HepG2 (cell line): ENCODE measurements around the gene EMP2. TPM values are rescaled to one million over a fixed set of nuclear protein-coding genes. Genes with fewer than 3 reads are reported as not detected.

ENCODE experiments used
- ATAC-seq: fragments of 200-7000 bp; cut with Tn5 transposase; 3 replicates; pipeline ENCODE4 v1.9.1; 2020; ENCODE audit warnings: mild to moderate bottlenecking, moderate library complexity
- BruUV-seq: library from RNA; stranded (reverse); fragments of 400-500 nt; replicated peaks from 2 replicates; lab custom pipeline; 2021; lab: Mats Ljungman, UMichigan
- CTCF ChIA-PET: fragments of 300-600 bp; formaldehyde crosslinking; extraction: SDS; loops from one replicate; lab custom pipeline; 2021; ENCODE audit warnings: low total read pairs, inconsistent platforms, low intra/inter-chr PET ratio; lab: Yijun Ruan, JAX
- POLR2A ChIA-PET: fragments of 350-600 bp; sonication (Branson Sonifier 250); formaldehyde crosslinking; loops from one replicate; lab custom pipeline; 2020; ENCODE audit warnings: antibody characterized with exemption, inconsistent platforms; lab: Yijun Ruan, JAX
- DNase-seq: peaks from one replicate; pipeline ENCODE4 v3.0.0-alpha.2; 2015; ENCODE audit warnings: low spot score
- FAIRE-seq: peaks from 3 replicates; lab custom pipeline; 2011; peaks lifted over from hg19 to GRCh38; lab: Jason Lieb, UNC
- H2AFZ ChIP-seq: one replicate; pipeline ENCODE4 v1.6.1; 2011; ENCODE audit warnings: low read length, inconsistent platforms
- H3K27ac ChIP-seq: fragments of 300-600 bp; 3 replicates; pipeline ENCODE4 v1.8.0; 2011; ENCODE audit warnings: mixed run types, mild to moderate bottlenecking, mixed read lengths, low read length, inconsistent platforms; ENCODE audit not compliant: insufficient read depth; ENCODE audit errors: extremely low read length
- H3K27me3 ChIP-seq, 2 experiments: fragments of 200-600 bp in 1 of 2; 2 replicates in 1 of 2; 3 replicates in 1 of 2; pipeline versions ENCODE4 v1.6.0 to v1.8.0; 2011; ENCODE audit warnings: low read length in 2 of 2, mild to moderate bottlenecking in 2 of 2, moderate library complexity in 2 of 2, inconsistent platforms in 1 of 2; ENCODE audit not compliant: insufficient read depth in 2 of 2, control insufficient read depth in 1 of 2
- H3K36me3 ChIP-seq, 2 experiments: fragments of 200-600 bp in 1 of 2; replicated peaks in 1 of 2; 2 replicates in 1 of 2; 3 replicates in 1 of 2; pipeline versions ENCODE4 v1.5.1 to v1.8.0; 2011; ENCODE audit warnings: low read length in 2 of 2, inconsistent platforms in 1 of 2; ENCODE audit not compliant: insufficient read depth in 2 of 2, control insufficient read depth in 1 of 2
- H3K4me1 ChIP-seq: 2 replicates; pipeline ENCODE4 v1.5.1; 2012; ENCODE audit warnings: low read length, inconsistent platforms; ENCODE audit not compliant: insufficient read depth
- H3K4me2 ChIP-seq: 2 replicates; pipeline ENCODE4 v1.6.0; 2011; ENCODE audit warnings: low read depth, low read length, inconsistent platforms
- H3K4me3 ChIP-seq, 3 experiments: fragments of 200-600 bp in 1 of 3; sonication (generic), shearing (Covaris generic) in 1 of 3; replicated peaks in 1 of 3; 2 replicates each; pipeline ENCODE4 v1.5.1; 2011 to 2016; ENCODE audit warnings: low read length in 3 of 3, inconsistent platforms in 2 of 3, low read depth in 2 of 3, mild to moderate bottlenecking in 2 of 3, control low read depth in 1 of 3, mixed read lengths in 1 of 3; ENCODE audit not compliant: insufficient read depth in 1 of 3
- H3K79me2 ChIP-seq: one replicate; pipeline ENCODE4 v1.6.1; 2011; ENCODE audit warnings: low read length, inconsistent platforms; ENCODE audit not compliant: insufficient read depth
- H3K9ac ChIP-seq: 2 replicates; pipeline ENCODE4 v1.6.0; 2011; ENCODE audit warnings: mild to moderate bottlenecking, low read depth, low read length, inconsistent platforms; ENCODE audit not compliant: insufficient read depth
- H3K9me3 ChIP-seq: 2 replicates; pipeline ENCODE4 v1.5.1; 2012; ENCODE audit warnings: mild to moderate bottlenecking, low read length
- H4K20me1 ChIP-seq: 2 replicates; pipeline ENCODE4 v1.6.0; 2011; ENCODE audit warnings: inconsistent platforms, mild to moderate bottlenecking, low read length, moderate library complexity; ENCODE audit not compliant: insufficient read depth
- FOXA1 ChIP-seq, 2 experiments: fragments of 450-650 bp in 1 of 2; sonication (generic) in 1 of 2; formaldehyde crosslinking in 1 of 2; IDR thresholded peaks; 2 replicates each; pipeline versions ENCODE4 v1.4.0 to v1.6.1; 2016 to 2020; ENCODE audit warnings: missing genetic modification reagents in 1 of 2
- NRL ChIP-seq: sonication (generic); formaldehyde crosslinking; IDR thresholded peaks from 2 replicates; pipeline ENCODE4 v1.5.0; 2020; ENCODE audit warnings: missing genetic modification reagents, mild to moderate bottlenecking, moderate library complexity, borderline replicate concordance
- ZNF407 ChIP-seq: sonication (generic); formaldehyde crosslinking; IDR thresholded peaks from one replicate; pipeline ENCODE4 v1.5.1; 2020; ENCODE audit warnings: mild to moderate bottlenecking, missing genetic modification reagents; ENCODE audit errors: not compliant biosample characterization
- ZNF75D ChIP-seq: sonication (generic); formaldehyde crosslinking; IDR thresholded peaks from 2 replicates; pipeline ENCODE4 v1.8.1; 2023; ENCODE audit warnings: missing genetic modification reagents, mild to moderate bottlenecking, borderline replicate concordance
- ZSCAN29 ChIP-seq: sonication (generic); formaldehyde crosslinking; conservative IDR thresholded peaks from 2 replicates; pipeline ENCODE4 v1.4.0; 2020; ENCODE audit warnings: mild to moderate bottlenecking, missing genetic modification reagents
- WGBS: methylation state at CpG from one replicate; pipeline ENCODE4 v1.1.6; 2017; ENCODE audit warnings: low lambda C conversion rate; 5-methylcytosine and 5-hydroxymethylcytosine counted together
- in situ Hi-C: cut with HindIII; loops from 2 replicates; pipeline ENCODE4 v1.10.0; 2017; ENCODE audit warnings: low pct_unique_long_range_greater_than_20kb; ENCODE audit not compliant: extremely low pct_ligation_motif_present
- intact Hi-C: fragments of 100-400 bp; cut with micrococcal nuclease; formaldehyde crosslinking; loops from one replicate; pipeline ENCODE4 v1.10.0; 2022; ENCODE audit not compliant: unreplicated experiment
- polyA plus RNA-seq, 8 experiments: library from polyadenylated mRNA; depleted of rRNA in 3 of 8; stranded (reverse) in 7 of 8; unstranded in 1 of 8; fragments of >200 nt; fragmentation: Illumina TruSeq in 4 of 8; extraction: Trizol in 4 of 8; gene quantifications; 2 replicates each; pipeline versions ENCODE4 v1.2.1 to v1.2.3, GENCODE V29; 2011 to 2016; ENCODE audit warnings: low read depth in 4 of 8, missing spikeins in 1 of 8, mixed read lengths in 1 of 8; ENCODE audit not compliant: insufficient read depth in 1 of 8
- total RNA-seq, 5 experiments: library from RNA; depleted of rRNA; stranded (reverse); fragments of >200 nt; fragmentation: Illumina TruSeq; extraction: Trizol; gene quantifications; 2 replicates each; pipeline ENCODE4 v1.2.3, GENCODE V29; 2016; ENCODE audit warnings: low read depth in 1 of 5

Gene EMP2
- total and polyA plus RNA-seq, 2 of the 13 experiments (the other 11 are each of a cell fraction or from before 2014, with no cell fraction given) = 24.6 to 91.2 TPM

DNA sequence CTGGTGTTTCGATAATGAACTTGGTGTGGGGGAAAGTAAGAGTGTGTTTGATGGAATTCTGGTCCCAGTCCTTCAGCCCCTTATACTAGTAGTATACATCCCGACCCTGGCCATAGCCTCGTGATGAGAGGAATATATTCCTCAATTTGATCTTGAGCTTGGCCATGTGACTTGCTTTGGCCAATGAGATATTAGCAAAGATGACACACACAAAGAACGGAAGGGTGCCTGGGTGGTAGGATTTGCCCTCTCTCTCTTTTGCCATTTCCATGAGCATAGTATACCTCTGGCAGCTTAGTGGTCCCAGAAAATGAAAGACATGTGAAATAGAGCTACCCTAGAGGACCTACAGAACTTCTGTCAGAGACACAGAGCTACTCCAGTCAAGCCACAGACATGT, 2.9 kb upstream of the EMP2 start:
- in situ Hi-C loops (no loop called here), intact Hi-C loops (no loop called here)
- Histone ChIP-seq H4K20me1 (peaks cover 9% of the 10 kb centered on the region; the same call in 1 of the 2 replicates), H3K9me3 (peaks cover 7% of the 10 kb centered on the region; the same call in 1 of the 2 replicates), H3K4me2 (no peak overlapping the region), H3K79me2 (peaks cover 15% of the 10 kb centered on the region), H3K27me3 (peaks cover 0 to 6% of the 10 kb centered on the region in 2 experiments; a peak in 2 of 5 replicates), H2AFZ (no peak overlapping the region), H3K9ac (no peak overlapping the region), H3K4me3 (no peak overlapping the region), H3K27ac (no peak overlapping the region), H3K36me3 (no peaks in the 10 kb centered on the region), H3K4me1 (peaks cover 56% of the 10 kb centered on the region)
- BruUV-seq = no TSS peak
- no peak for FAIRE-seq
- no peak for ATAC-seq
- CTCF ChIA-PET = no interaction called here
- DNase-seq = no peak
- 13% methylated on average over 4 of the region's 4 CpGs for WGBS
- TF ChIP-seq FOXA1 (IDR thresholded peaks at IDR 0.05) (no peak), FOXA1 (CRISPR knock-in tag; IDR thresholded peaks at IDR 0.05) (no peak), ZSCAN29 (CRISPR knock-in tag) (no peak), ZNF407 (CRISPR knock-in tag) (no peak), ZNF75D (CRISPR knock-in tag) (no peak), NRL (CRISPR knock-in tag) (no peak)
- POLR2A ChIA-PET = interaction anchor here (0.6 kb wide), 1 partner anchor 40 kb away, joined by 3 read pairs; no protein-coding TSS in a partner anchor
